BJ (cell line): Measurements from ENCODE around the gene FHL1. TPM values are rescaled to one million over a fixed set of nuclear protein-coding genes. Genes with fewer than 3 reads are reported as not detected.
"Not testable (repeated sequence)": the region's sequence is repeated elsewhere in the genome, so short reads cannot be mapped to it uniquely, and the experiment has no call there.

Experiments
- CTCF ChIA-PET: fragments of 350-600 bp; formaldehyde crosslinking; extraction: SDS; loops from one replicate; lab custom pipeline; 2021; ENCODE audit warnings: antibody characterized with exemption, inconsistent platforms; lab: Yijun Ruan, JAX
- POLR2A ChIA-PET: fragments of 300-600 bp; sonication (Branson Sonifier 250); formaldehyde crosslinking; extraction: SDS; loops from one replicate; lab custom pipeline; 2021; ENCODE audit warnings: antibody characterized with exemption; lab: Charles Lee
- DNase-seq: peaks from one replicate; pipeline ENCODE4 v3.0.0-alpha.2; 2011; ENCODE audit warnings: low read depth
- H3K27me3 ChIP-seq: 2 replicates; pipeline ENCODE4 v1.6.0; 2011; ENCODE audit warnings: low read length; ENCODE audit not compliant: control insufficient read depth, insufficient read depth
- H3K36me3 ChIP-seq: 2 replicates; pipeline ENCODE4 v1.5.1; 2011; ENCODE audit warnings: low read length; ENCODE audit not compliant: control insufficient read depth, insufficient read depth
- H3K4me3 ChIP-seq: 2 replicates; pipeline ENCODE4 v1.5.1; 2011; ENCODE audit warnings: low read depth, mild to moderate bottlenecking, control low read depth, low read length
- CTCF ChIP-seq: IDR thresholded peaks from 2 replicates; pipeline ENCODE4 v1.5.1; 2011; ENCODE audit warnings: low read depth, mild to moderate bottlenecking, control low read depth, inconsistent platforms, low read length, moderate library complexity; ENCODE audit not compliant: insufficient read depth
- polyA minus RNA-seq: library from RNA; depleted of rRNA, polyadenylated mRNA; stranded (reverse); fragments of >200 nt; gene quantifications from 2 replicates; pipeline ENCODE4 v1.2.3, GENCODE V29; 2011; rRNA and poly(A)+ RNA removed
- polyA plus RNA-seq: library from polyadenylated mRNA; depleted of rRNA; stranded (reverse); fragments of >200 nt; gene quantifications from 2 replicates; pipeline ENCODE4 v1.2.3, GENCODE V29; 2011; rRNA removed

The FHL1 gene
- 1,198 and 1,251 TPM in 2 replicates for polyA plus RNA-seq
- 745 and 1,379 TPM in 2 replicates for polyA minus RNA-seq

- POLR2A ChIA-PET = no interaction called here
Measured at GRCh38 chrX:136147315-136147901, at the start of gene FHL1. Gene FHL1 (plus strand): TSS chrX:136147533.

GRCh38 chrX:136097871-136098805, 49.2 kb upstream of the FHL1 start:
- H3K36me3 ChIP-seq = no peaks in the 10 kb centered on the region
- CTCF ChIA-PET = no interaction called here
- POLR2A ChIA-PET = no interaction called here
- H3K4me3 ChIP-seq = no peak overlapping the region
- DNase-seq = no peak
- TF ChIP-seq CTCF = no peak
- H3K27me3 ChIP-seq = no peaks in the 10 kb centered on the region

More at GRCh38 chrX:136147315-136147901, at the start of gene FHL1:
- Histone ChIP-seq H3K36me3 (no peaks in the 10 kb centered on the region), H3K4me3 (peak within 1 kb of the TSS; percentile 50), H3K27me3 (peaks cover 7% of the 10 kb centered on the region)
- DNase-seq = no peak
- CTCF ChIA-PET = interaction anchor here (1.0 to 2.1 kb wide), 2 partner anchors 13 to 119 kb away, joined by 3 to 5 read pairs; no protein-coding TSS in a partner anchor
- no peak for TF ChIP-seq CTCF

- ChIA-PET POLR2A (no interaction called here), CTCF (no interaction called here)
- Histone ChIP-seq H3K27me3 (no peaks in the 10 kb centered on the region), H3K4me3 (no peak overlapping the region), H3K36me3 (no peaks in the 10 kb centered on the region)
- TF ChIP-seq CTCF = no peak
- no peak for DNase-seq
Measured at GRCh38 chrX:136104936-136105335, 42.4 kb upstream of the FHL1 start.

- no peaks in the 10 kb centered on the region for H3K27me3 ChIP-seq
- ChIA-PET CTCF (no interaction called here), POLR2A (no interaction called here)
- no peak for TF ChIP-seq CTCF
- DNase-seq = no peak
- H3K36me3 ChIP-seq = no peaks in the 10 kb centered on the region
- H3K4me3 ChIP-seq = no peak overlapping the region
Measured at GRCh38 chrX:136106920-136107528, 40.3 kb upstream of the FHL1 start.

GRCh38 chrX:136108905-136109304, 38.4 kb upstream of the FHL1 start:
- H3K27me3 ChIP-seq, H3K36me3 ChIP-seq, POLR2A ChIA-PET, H3K4me3 ChIP-seq, CTCF ChIA-PET, DNase-seq: not testable (repeated sequence)
